Myocyte (in vitro differentiated cells): Measurements from ENCODE around the gene RNF157. TPM values are rescaled to one million over a fixed set of nuclear protein-coding genes. Genes with fewer than 3 reads are reported as not detected.

Source experiments
- DNase-seq: peaks from one replicate; pipeline ENCODE4 v3.0.0-alpha.2; 2012; ENCODE audit warnings: low read depth
- total RNA-seq: library from RNA; depleted of rRNA; stranded (reverse); fragments of >200 nt; gene quantifications from 2 replicates; pipeline ENCODE4 v1.2.3, GENCODE V29; 2014

Gene RNF157
- total RNA-seq, 1 donor from 2014 or later = 6.0 TPM

- no peak for DNase-seq
These were observed 76.4 kb downstream of the RNF157 start for GRCh38 chr17:76163919-76164318.

DNA sequence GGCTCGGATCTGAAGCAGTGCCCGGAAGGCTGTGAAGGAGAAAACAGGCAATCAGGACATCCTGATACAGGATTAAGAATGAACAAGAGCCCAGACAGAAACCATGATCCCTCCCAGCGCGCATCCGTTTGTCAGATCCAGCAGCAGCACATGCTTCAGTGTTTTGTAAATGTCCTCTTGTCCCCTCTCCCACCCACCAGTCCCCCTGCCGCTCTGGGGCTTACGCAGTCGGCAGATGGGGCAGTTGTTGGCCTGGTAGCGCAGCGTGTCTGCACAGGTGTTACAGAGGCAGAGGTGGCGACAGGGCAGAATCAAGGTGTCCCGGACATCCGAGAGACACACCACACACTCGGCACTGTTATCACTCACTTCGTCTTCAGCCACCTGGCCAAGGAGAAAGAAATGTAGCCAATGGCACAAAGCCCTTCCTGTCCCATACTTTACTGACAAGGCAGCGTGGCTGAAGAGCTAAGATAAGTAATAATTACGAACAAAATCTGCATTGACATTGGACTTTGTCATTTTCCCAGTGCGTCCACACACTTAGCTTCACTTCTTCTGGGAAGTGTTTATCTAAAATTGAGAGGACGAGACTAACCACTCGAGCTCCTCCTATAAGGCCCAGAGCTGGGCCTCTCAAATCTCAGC lies 78.5 kb downstream of the RNF157 start:
- no peak for DNase-seq

DNA sequence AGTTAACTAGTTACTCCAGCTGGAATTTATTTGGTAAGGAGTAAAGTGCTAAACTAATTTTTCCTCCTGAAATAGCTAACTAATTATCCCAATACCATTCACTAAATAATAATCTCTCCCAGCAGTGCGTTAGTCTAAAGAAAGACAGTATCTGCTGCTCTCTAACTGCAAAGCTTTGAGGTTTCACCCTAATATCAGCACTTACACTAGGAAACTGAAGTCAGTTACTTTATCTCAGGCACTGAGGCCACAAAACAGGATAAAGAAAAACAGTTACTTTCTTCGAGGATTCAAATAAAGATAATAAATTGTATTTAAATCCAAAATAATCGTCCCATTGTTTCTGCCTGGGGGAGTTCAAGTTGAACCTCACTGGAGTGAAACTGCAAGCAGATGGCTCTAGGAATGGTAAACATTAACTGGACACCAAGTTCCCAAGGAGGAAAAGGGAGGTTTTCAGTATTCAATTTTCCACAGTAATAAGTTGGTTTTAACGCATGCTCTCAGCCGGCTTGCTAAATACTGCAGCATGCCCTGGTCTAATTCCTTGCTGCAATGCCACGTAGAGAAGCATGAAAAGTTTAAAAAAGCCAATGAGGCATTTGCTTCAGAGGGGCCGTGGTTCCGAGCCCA lies 79.3 kb downstream of the RNF157 start:
- DNase-seq = no peak

DNA sequence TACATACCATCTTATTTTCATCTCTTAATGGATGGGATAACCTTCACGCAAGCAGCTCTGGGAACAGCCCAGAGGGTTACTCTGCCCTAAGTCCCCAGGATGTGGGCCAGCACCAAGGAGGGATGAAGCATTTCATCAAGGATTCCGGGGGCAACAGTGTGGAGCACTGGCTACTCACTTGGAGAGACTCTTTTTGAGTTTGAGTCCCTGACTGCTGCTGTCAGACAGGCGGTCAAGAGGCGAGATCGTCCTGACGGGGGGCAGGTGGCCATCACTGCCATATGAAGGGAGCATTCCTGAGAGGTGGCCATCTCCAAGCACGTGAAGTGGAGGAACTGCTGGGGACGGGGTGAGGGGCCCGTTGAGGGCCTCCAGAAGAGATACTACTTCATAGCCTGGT lies 81.1 kb downstream of the RNF157 start:
- no peak for DNase-seq

DNA sequence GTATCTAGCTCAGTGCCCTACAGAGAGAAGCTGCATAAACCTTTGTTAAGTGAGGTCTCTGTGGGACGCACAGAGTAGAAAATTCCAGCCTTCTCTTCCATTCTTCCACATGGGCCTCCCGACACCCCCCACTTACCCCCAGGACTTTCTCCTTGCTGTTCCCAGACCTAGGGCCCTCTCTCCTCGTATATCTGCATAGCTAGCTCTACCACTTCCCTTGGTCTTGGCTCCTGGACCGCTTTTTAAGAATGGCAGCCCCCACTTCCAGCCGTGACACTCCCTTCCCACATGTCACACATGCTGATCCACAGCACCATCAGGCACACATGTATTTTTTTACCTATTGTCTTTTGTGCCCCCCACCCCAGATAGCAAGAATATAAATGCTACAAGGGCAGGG lies 82.5 kb downstream of the RNF157 start:
- DNase-seq = no peak

DNA sequence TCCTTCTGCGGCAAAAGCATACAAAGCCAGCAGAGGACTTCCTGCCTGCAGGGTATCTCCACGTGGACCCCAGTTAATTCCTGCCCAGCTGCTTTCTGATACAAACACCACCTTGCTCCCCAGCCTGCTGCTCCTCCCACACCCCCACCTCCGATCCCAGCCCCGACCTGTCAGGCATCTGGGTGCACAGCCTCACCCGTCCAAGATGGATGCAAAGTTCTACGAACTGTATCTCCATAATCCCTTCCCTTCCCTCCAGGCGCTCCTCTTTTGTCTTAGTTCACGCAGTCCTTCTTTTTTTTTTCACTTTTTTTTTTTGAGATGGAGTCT lies 83.7 kb downstream of the RNF157 start:
- no peak for DNase-seq

DNA sequence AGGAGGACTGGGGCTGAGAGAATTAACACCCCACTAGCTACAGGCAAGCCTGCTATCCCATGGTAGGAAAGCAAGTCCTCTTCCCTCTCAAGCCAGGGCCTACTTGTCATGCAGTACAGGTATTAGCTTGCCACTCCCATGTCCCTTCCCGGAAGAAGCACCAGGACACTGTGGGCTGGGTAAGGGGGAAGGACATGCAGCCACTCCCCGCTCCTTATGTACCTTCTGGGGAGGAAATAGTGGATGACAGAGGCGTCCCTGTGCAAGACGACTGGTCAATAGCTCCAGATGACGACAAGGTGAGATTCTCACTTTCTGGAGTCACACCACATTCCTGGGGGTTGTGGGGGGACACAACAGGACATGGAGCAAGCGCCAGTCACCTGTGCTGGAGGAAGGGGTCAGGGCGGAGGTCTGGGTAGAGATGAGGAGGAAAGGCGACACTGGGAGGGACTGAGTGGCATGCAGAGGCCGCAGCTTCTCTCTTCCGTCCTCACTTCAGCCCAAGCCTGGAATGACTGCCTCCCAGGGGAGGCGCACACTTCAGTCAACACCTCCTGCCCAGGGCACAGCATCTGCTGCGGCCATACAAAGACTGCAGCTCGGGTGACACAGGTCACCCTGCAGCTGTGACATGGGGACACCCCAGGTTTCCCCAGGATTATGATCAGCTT lies 84.2 kb downstream of the RNF157 start:
- peak; percentile 22 for DNase-seq

DNA sequence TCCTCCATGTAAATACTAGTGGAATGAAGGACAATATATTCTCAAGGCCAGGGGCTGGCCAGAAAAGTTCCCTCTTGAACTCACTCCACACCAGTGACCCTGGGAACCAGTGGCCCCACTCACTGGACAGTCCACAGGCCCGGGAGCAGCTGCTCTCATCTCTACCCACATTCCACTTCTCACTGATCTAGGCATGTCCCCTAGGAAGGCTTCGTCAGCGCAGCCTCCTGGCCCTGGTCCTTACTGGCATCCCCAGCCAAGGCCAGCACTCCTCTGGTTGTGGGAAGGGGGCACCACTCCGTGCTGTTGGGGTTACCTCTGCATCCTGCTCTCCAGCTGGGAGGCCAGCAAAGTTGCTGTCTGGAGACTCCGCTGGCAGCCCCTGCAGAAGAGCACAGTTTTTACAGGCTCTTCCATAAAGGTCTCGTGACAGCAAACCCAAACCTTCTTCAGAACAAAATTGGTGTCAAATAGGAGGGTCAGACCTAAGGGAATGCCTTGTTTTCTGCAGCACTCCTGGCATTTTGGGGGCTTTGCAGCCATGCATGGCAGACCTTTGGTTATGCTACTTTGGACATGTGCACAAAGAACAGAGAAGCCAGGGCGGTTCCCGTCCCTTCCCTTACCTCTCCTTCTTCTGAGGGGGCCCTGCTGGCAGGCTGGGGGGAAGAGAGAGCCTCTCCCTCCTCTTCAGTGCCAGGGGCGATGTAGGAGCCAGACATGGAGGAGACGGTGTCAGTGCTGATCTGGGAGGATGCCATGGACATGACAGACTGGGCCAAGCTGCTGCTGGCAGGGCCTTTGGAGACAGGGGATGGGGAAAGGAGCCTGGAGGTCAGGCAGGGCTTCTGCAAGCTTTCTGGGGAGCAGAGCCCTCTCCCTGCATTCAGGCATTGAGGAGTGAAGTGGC lies 85.1 kb downstream of the RNF157 start:
- DNase-seq = no peak

- DNase-seq = no peak
These were observed 86.0 kb downstream of the RNF157 start for GRCh38 chr17:76154292-76154691.

GRCh38 chr17:76153640-76154039 lies 86.7 kb downstream of the RNF157 start:
- peak; percentile 13 for DNase-seq

DNA sequence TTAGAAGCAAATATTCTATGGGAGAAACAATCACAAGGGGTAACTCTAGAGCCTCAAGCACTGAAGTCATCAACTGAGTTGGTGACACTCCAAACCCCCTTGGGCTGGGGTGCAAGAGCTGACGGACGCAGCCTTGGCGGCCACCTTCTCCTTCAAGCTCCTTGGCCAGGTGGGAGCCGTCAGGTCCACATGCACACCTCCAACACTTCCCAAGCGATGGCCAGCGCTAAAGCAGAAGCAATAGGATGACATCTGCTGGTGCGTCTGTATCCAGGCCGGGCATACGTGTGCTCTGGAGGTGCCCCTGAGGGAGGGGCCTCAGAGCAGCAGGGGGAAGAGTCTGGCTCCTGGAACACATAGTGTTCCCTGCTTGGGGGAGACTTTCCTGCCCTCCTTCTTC lies 87.1 kb downstream of the RNF157 start:
- DNase-seq = no peak

GRCh38 chr17:76152591-76152990 lies 87.7 kb downstream of the RNF157 start:
- no peak for DNase-seq

DNA sequence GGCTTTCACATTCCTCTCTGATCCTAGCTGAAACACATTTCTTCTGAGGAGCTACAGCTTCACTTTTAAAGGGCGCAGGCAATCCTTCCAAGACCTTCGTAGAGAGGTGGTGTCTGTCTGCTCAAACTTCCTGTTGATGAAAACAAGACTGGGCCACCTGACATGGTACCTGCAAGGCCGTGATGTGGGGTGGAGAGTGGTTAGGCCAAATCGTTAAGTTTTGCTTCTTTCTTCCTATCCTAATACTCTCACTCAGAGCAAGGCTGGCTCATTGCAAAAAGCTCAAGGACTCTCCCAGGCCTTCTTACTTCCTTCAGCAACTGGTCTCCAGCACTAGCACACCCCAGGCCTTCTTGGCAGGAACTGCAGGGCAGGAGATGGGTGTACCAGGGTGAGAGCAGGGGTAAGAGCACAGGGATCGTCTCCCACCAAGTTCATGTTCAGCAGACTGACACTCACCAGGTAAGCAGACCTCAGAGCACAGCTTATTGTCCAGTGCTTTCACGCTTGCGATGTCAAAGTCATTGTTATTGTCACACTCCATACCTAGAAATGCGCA lies 88.3 kb downstream of the RNF157 start:
- DNase-seq = no peak

- DNase-seq = no peak
These were observed 89.3 kb downstream of the RNF157 start for GRCh38 chr17:76150712-76151622.

DNA sequence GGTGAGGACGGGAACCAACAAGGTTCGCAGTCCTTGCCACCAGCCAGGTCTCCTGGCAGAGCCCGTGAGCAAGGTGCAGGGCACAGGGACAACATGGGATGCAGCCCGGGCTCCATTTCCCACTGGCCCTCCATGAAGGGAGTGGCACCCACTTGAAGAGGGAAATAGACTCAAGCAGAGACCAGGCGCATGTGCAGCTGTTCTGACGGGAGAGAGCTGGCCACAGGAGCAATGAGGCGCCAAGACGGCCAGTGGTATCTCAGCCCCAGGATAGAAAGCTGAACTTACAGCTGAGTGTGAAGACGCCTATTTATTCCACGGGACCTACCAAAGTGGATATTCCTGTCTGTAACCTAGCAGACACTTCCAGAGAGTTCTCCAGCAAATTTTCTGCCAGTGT lies 91.1 kb downstream of the RNF157 start:
- peak; percentile 52 for DNase-seq

DNA sequence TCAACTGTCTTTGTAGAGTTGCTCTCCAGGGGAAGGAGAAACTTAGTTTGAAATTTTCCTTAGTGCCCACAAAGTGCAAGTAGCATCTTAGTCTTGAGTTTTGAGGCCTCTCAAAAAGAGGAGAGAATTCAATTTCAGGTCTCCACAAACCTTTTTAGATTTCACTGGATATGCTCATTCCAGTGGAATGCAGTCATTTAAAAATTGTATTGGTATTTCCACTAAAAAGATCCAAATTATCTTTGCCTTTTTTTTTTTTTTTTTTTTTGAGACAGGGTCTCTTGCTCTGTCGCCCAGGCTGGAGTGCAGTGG lies 92.3 kb downstream of the RNF157 start:
- DNase-seq = no peak

- DNase-seq = peak; percentile 31
These were observed 92.9 kb downstream of the RNF157 start for GRCh38 chr17:76147211-76148014.

DNA sequence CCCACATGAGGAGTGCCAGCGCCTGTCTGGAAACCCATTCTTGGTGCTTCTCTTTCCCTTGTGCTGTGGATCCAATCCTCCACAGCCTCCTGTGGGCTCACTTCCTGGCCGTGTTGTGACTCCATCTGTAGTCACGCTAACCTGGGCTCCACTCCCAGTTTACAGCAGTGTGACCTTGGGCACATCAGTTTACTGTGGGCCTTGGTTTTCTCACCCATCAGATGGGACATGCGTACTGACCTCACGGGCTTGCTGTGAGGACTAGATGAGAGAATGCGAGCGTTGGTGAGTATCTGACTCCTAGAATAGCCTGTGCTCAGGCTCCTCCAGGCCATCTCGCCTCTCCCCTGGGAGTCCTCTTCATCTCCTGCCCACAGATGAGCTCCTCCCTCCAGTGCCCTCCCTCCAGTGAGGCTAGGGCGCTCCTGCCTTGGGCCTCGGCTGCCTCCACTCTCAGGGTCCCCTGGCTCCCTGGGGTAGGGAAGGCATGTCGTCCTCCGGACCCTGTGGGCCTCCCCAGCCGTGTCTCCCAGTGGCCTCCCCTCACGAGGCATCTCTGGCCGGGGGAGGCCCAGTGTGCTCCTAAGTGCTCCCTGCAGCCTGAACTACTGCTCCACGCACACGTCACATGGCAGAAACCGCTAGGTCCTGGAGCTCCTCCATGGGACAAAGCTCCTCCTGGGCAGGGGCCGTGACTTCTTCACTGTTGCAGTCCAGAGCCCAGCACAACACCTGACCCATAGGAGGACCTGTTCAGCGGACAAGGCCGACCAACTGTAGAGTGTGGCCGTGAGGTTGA lies 94.0 kb downstream of the RNF157 start:
- no peak for DNase-seq
